Keratinocyte (primary cell): Measurements from ENCODE around the gene SERBP1. TPM values are rescaled to one million over a fixed set of nuclear protein-coding genes. Genes with fewer than 3 reads are reported as not detected.

ENCODE experiments used
- DNase-seq: peaks from one replicate; pipeline ENCODE4 v3.0.0-alpha.2; 2011; ENCODE audit warnings: low read depth, missing footprints, low spot score
- FAIRE-seq: peaks from 2 replicates; lab custom pipeline; 2011; peaks lifted over from hg19 to GRCh38; lab: Jason Lieb, UNC
- H2AFZ ChIP-seq: 2 replicates; pipeline ENCODE4 v1.6.0; 2012; ENCODE audit warnings: low read length, control low read depth, inconsistent platforms; ENCODE audit not compliant: control insufficient read depth
- H3K27ac ChIP-seq: 2 replicates; pipeline ENCODE4 v1.5.1; 2011; ENCODE audit warnings: low read length; ENCODE audit not compliant: control insufficient read depth, insufficient read depth
- H3K27me3 ChIP-seq: 3 replicates; pipeline ENCODE4 v1.6.0; 2011; ENCODE audit warnings: low read length; ENCODE audit not compliant: control insufficient read depth, insufficient read depth; ENCODE audit errors: extremely low read depth
- H3K36me3 ChIP-seq, 2 experiments: 2 replicates in 1 of 2; 3 replicates in 1 of 2; pipeline ENCODE4 v1.5.1; 2011; ENCODE audit warnings: low read length in 2 of 2, mild to moderate bottlenecking in 1 of 2; ENCODE audit not compliant: control insufficient read depth in 2 of 2, insufficient read depth in 2 of 2; ENCODE audit errors: extremely low read depth in 1 of 2
- H3K4me1 ChIP-seq: 3 replicates; pipeline ENCODE4 v1.5.1; 2011; ENCODE audit warnings: low read length; ENCODE audit not compliant: control insufficient read depth, insufficient read depth; ENCODE audit errors: extremely low read depth
- H3K4me2 ChIP-seq: 3 replicates; pipeline ENCODE4 v1.6.0; 2011; ENCODE audit warnings: low read depth, low read length; ENCODE audit not compliant: control insufficient read depth, insufficient read depth; ENCODE audit errors: extremely low read depth
- H3K4me3 ChIP-seq, 3 experiments: fragments of 200-600 bp in 1 of 3; sonication (generic) in 1 of 3; 2 replicates in 2 of 3; 3 replicates in 1 of 3; pipeline ENCODE4 v1.5.1; 2011 to 2016; ENCODE audit warnings: low read length in 3 of 3, mild to moderate bottlenecking in 3 of 3, control low read depth in 2 of 3, inconsistent platforms in 1 of 3, low read depth in 1 of 3, mixed read lengths in 1 of 3, mixed run types in 1 of 3, moderate library complexity in 1 of 3; ENCODE audit not compliant: control insufficient read depth in 2 of 3, insufficient read depth in 2 of 3; ENCODE audit errors: extremely low read depth in 1 of 3
- H3K79me2 ChIP-seq: 2 replicates; pipeline ENCODE4 v1.6.0; 2012; ENCODE audit warnings: low read length; ENCODE audit not compliant: control insufficient read depth, insufficient read depth
- H3K9ac ChIP-seq: 3 replicates; pipeline ENCODE4 v1.6.0; 2011; ENCODE audit warnings: low read length; ENCODE audit not compliant: control insufficient read depth, insufficient read depth; ENCODE audit errors: extremely low read depth
- H3K9me1 ChIP-seq: 3 replicates; pipeline ENCODE4 v1.6.0; 2011; ENCODE audit warnings: low read length; ENCODE audit not compliant: control insufficient read depth, insufficient read depth; ENCODE audit errors: extremely low read depth
- H3K9me3 ChIP-seq: 2 replicates; pipeline ENCODE4 v1.5.1; 2012; ENCODE audit warnings: low read depth, low read length; ENCODE audit not compliant: control insufficient read depth
- H4K20me1 ChIP-seq: 3 replicates; pipeline ENCODE4 v1.6.0; 2011; ENCODE audit warnings: low read length; ENCODE audit not compliant: control insufficient read depth, insufficient read depth; ENCODE audit errors: extremely low read depth
- CTCF ChIP-seq, 3 experiments: IDR thresholded peaks in 1 of 3; conservative IDR thresholded peaks in 1 of 3; optimal IDR thresholded peaks in 1 of 3; 2 replicates in 2 of 3; 3 replicates in 1 of 3; pipeline versions ENCODE3 to v1.5.1; 2011; ENCODE audit warnings: low read length in 3 of 3, mild to moderate bottlenecking in 3 of 3, moderate library complexity in 2 of 3, control low read depth in 1 of 3, inconsistent platforms in 1 of 3; ENCODE audit not compliant: insufficient read depth in 2 of 3; ENCODE audit errors: extremely low read depth in 1 of 3
- EZH2 ChIP-seq: IDR thresholded peaks from one replicate; pipeline ENCODE4 v1.6.1; 2012; ENCODE audit warnings: inconsistent platforms, mild to moderate bottlenecking, low read length, moderate library complexity
- dilution Hi-C: fragments of 300-500 bp; cut with MboI; formaldehyde crosslinking; loops from one replicate; pipeline ENCODE4 v1.7.0; 2020; ENCODE audit warnings: low sequenced_read_pairs; ENCODE audit not compliant: extremely low pct_ligation_motif_present
- polyA plus RNA-seq, 5 experiments: library from polyadenylated mRNA; depleted of rRNA in 3 of 5; stranded (reverse) in 3 of 5; stranded (forward) in 1 of 5; unstranded in 1 of 5; fragments of >200 nt; gene quantifications; 1 replicate in 1 of 5; 2 replicates in 3 of 5; 3 replicates in 1 of 5; pipeline versions ENCODE4 v1.2.1 to v1.2.3, GENCODE V29; 2011 to 2012; ENCODE audit warnings: missing spikeins in 2 of 5, low read depth in 1 of 5, low replicate concordance in 1 of 5

Gene SERBP1
- polyA plus RNA-seq, 1 donor (not counting 4 experiments of a cell fraction or from before 2014, with no cell fraction given) = 352 TPM

DNA sequence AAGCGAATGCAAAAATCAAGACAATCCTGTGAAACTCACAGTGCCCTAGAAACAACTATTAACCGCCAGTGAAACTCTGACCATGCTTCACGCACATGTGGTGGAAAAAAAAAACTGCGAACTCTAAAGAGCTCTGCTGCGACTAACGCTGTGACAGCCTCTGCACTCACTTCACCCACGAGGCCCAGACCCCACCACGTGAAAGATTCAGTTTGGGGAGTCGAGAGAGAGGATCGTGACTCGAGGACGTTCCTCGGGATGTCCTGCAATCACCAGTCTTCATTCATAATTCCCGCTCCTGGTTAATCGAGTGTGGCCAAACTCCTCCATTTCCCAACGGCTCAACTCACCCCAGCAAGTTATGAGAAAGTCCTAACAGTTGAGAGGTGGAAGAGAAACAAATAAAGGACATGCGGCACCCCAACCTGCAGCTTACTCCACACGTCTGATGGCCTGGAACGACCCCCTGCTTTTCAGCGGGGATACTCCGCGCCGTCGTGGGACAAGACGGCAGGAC is 1.1 kb downstream of the SERBP1 start:
- no peak overlapping the region for H2AFZ ChIP-seq
- FAIRE-seq (no peak), DNase-seq (no peak)
- peaks cover 32% of the 10 kb centered on the region for H3K4me1 ChIP-seq
- H3K4me2 ChIP-seq = peak overlapping the region; percentile 79
- no peaks in the 10 kb centered on the region for H3K9me1 ChIP-seq
- H4K20me1 ChIP-seq = peaks cover 39% of the 10 kb centered on the region
- H3K9me3 ChIP-seq = no peaks in the 10 kb centered on the region
- H3K36me3 ChIP-seq = peaks cover 8 to 29% of the 10 kb centered on the region in 2 experiments
- peak overlapping the region; percentile 97 for H3K9ac ChIP-seq
- peak overlapping the region; percentile 94 to 99 (median 98) for H3K4me3 ChIP-seq
- no peaks in the 10 kb centered on the region for H3K27me3 ChIP-seq
- H3K27ac ChIP-seq = peak overlapping the region; percentile 97
- H3K79me2 ChIP-seq = peaks cover 62% of the 10 kb centered on the region
- TF ChIP-seq EZH2 = no peak
- no peak for TF ChIP-seq CTCF (optimal IDR thresholded peaks at IDR 0.05 in 1 of 3, IDR thresholded peaks at IDR 0.05 in 1 of 3, conservative IDR thresholded peaks at IDR 0.05 in 1 of 3; ENCODE audit: extremely low read depth in 1 of 3, insufficient read depth in 2 of 3, low read length in 3 of 3)
- dilution Hi-C loops = loop anchor here (5.0 kb wide), 1 partner anchor 63 kb away; no protein-coding TSS in a partner anchor

DNA sequence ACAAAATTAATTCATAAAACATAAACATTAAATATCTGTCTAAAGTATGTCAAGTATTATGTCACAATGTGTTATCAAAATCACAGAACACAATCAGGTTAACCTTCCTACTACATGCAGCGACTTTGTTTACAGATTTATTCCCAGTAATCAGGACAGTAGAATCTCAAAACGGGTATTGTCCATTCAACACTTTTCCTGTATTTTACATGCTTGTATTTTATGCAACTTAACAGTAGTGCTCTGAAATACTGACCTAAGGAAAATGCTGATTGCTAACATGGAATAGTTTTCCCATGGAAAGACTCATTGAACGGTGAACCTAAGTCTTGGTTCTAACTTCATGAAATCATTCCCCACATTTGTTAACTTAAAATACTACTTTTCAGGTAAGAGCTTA is 2.3 kb downstream of the SERBP1 start:
- Histone ChIP-seq H3K9me1 (no peaks in the 10 kb centered on the region), H3K27me3 (no peaks in the 10 kb centered on the region), H3K36me3 (peaks cover 11 to 34% of the 10 kb centered on the region in 2 experiments), H3K79me2 (peaks cover 73% of the 10 kb centered on the region), H3K4me3 (peak overlapping the region; percentile 94 to 99 (median 98)), H4K20me1 (peaks cover 39% of the 10 kb centered on the region), H3K27ac (peak overlapping the region; percentile 97), H3K4me1 (peaks cover 25% of the 10 kb centered on the region), H3K9me3 (no peaks in the 10 kb centered on the region), H2AFZ (no peak overlapping the region), H3K9ac (peak overlapping the region; percentile 97), H3K4me2 (peak overlapping the region; percentile 79)
- dilution Hi-C loops = loop anchor here (5.0 kb wide), 1 partner anchor 64 kb away; no protein-coding TSS in a partner anchor
- FAIRE-seq (no peak), DNase-seq (no peak)
- TF ChIP-seq CTCF (optimal IDR thresholded peaks at IDR 0.05 in 1 of 3, IDR thresholded peaks at IDR 0.05 in 1 of 3, conservative IDR thresholded peaks at IDR 0.05 in 1 of 3; ENCODE audit: extremely low read depth in 1 of 3, insufficient read depth in 2 of 3, low read length in 3 of 3) (no peak), EZH2 (no peak)
